WTC11 (cell line): Measurements from ENCODE around the gene CENPU. TPM values are rescaled to one million over a fixed set of nuclear protein-coding genes. Genes with fewer than 3 reads are reported as not detected.

ENCODE experiments used
- ATAC-seq: fragments of 200-7000 bp; cut with Tn5 transposase; 2 replicates; pipeline ENCODE4 v1.10.0; 2021; ENCODE audit warnings: mild to moderate bottlenecking, moderate library complexity
- CTCF ChIA-PET: fragments of 300-600 bp; sonication (Branson Sonifier 250); formaldehyde crosslinking; loops from one replicate; lab custom pipeline; 2021; ENCODE audit warnings: antibody characterized with exemption; lab: Charles Lee
- POLR2A ChIA-PET: fragments of 350-600 bp; sonication (Branson Sonifier 250); formaldehyde crosslinking; loops from one replicate; lab custom pipeline; 2021; ENCODE audit warnings: antibody characterized with exemption; lab: Charles Lee
- DNase-seq: peaks from one replicate; pipeline ENCODE4 v3.0.0; 2021; ENCODE audit warnings: low spot score
- H3K27ac Mint-ChIP-seq: 2 replicates; pipeline ENCODE4 v1.8.0; 2021; ENCODE audit warnings: mixed read lengths
- H3K27me3 Mint-ChIP-seq: 2 replicates; pipeline ENCODE4 v1.8.0; 2021; ENCODE audit warnings: low read depth, mild to moderate bottlenecking, moderate library complexity, mixed read lengths
- H3K36me3 Mint-ChIP-seq: 2 replicates; pipeline ENCODE4 v1.8.0; 2021; ENCODE audit warnings: mixed read lengths
- H3K4me1 Mint-ChIP-seq: 2 replicates; pipeline ENCODE4 v1.8.0; 2022; ENCODE audit warnings: mixed read lengths
- H3K4me3 Mint-ChIP-seq: 2 replicates; pipeline ENCODE4 v1.8.0; 2021; ENCODE audit warnings: mild to moderate bottlenecking, moderate library complexity, mixed read lengths
- H3K9me3 Mint-ChIP-seq: 2 replicates; pipeline ENCODE4 v1.8.0; 2021; ENCODE audit warnings: mixed read lengths
- CREM ChIP-seq: sonication (generic); formaldehyde crosslinking; IDR thresholded peaks from 2 replicates; pipeline ENCODE4 v1.8.1; 2022; ENCODE audit warnings: mild to moderate bottlenecking, missing genetic modification reagents, moderate library complexity
- EMX1 ChIP-seq: fragments of 250-450 bp; sonication (Bioruptor Pico); IDR thresholded peaks from 2 replicates; pipeline ENCODE4 v1.8.0; 2021; ENCODE audit warnings: mild to moderate bottlenecking
- ETV6 ChIP-seq: sonication (generic); formaldehyde crosslinking; IDR thresholded peaks from 2 replicates; pipeline ENCODE4 v1.8.1; 2022; ENCODE audit warnings: mild to moderate bottlenecking, missing genetic modification reagents
- GTF2I ChIP-seq: fragments of 250-450 bp; sonication (Bioruptor Pico); conservative IDR thresholded peaks from 2 replicates; pipeline ENCODE4 v1.4.0; 2021; ENCODE audit warnings: mild to moderate bottlenecking
- MYBL2 ChIP-seq: sonication (generic); formaldehyde crosslinking; IDR thresholded peaks from 2 replicates; pipeline ENCODE4 v1.8.1; 2023; ENCODE audit warnings: mild to moderate bottlenecking, moderate library complexity, missing genetic modification reagents
- RELA ChIP-seq: sonication (generic); formaldehyde crosslinking; IDR thresholded peaks from 2 replicates; pipeline ENCODE4 v1.8.1; 2022; ENCODE audit warnings: missing genetic modification reagents, mild to moderate bottlenecking, borderline replicate concordance
- SMAD4 ChIP-seq: sonication (generic); formaldehyde crosslinking; IDR thresholded peaks from 2 replicates; pipeline ENCODE4 v1.8.0; 2022; ENCODE audit warnings: mild to moderate bottlenecking, missing genetic modification reagents
- SP1 ChIP-seq: sonication (generic); formaldehyde crosslinking; conservative IDR thresholded peaks from 2 replicates; pipeline ENCODE4 v1.8.1; 2022; ENCODE audit warnings: missing genetic modification reagents
- TCF7 ChIP-seq: sonication (generic); formaldehyde crosslinking; IDR thresholded peaks from 2 replicates; pipeline ENCODE4 v1.8.0; 2022; ENCODE audit warnings: mild to moderate bottlenecking, low read depth, missing genetic modification reagents, moderate library complexity
- TEAD1 ChIP-seq: sonication (generic); formaldehyde crosslinking; IDR thresholded peaks from 2 replicates; pipeline ENCODE4 v1.8.0; 2022; ENCODE audit warnings: mild to moderate bottlenecking, missing genetic modification reagents
- ZNF121 ChIP-seq: sonication (generic); formaldehyde crosslinking; IDR thresholded peaks from 2 replicates; pipeline ENCODE4 v1.8.0; 2023; ENCODE audit warnings: missing genetic modification reagents
- ZNF423 ChIP-seq: fragments of 250-450 bp; sonication (Bioruptor Pico); IDR thresholded peaks from 2 replicates; pipeline ENCODE4 v2.1.2; 2022; ENCODE audit warnings: mild to moderate bottlenecking, moderate library complexity
- ZNF671 ChIP-seq: fragments of 250-450 bp; sonication (Bioruptor Pico); IDR thresholded peaks from 2 replicates; pipeline ENCODE4 v1.8.0; 2021; ENCODE audit warnings: mild to moderate bottlenecking
- total RNA-seq: library from RNA; stranded (reverse); gene quantifications from 3 replicates; pipeline ENCODE4 v1.2.3, GENCODE V29; 2021
- TF ChIP-seq, protein P1 (sequence below): sonication (generic); formaldehyde crosslinking; IDR thresholded peaks from 2 replicates; pipeline ENCODE4 v1.8.0; 2022; ENCODE audit warnings: mild to moderate bottlenecking, missing genetic modification reagents
- TF ChIP-seq, protein P2 (sequence below): sonication (generic); formaldehyde crosslinking; IDR thresholded peaks from 2 replicates; pipeline ENCODE4 v1.8.0; 2022; ENCODE audit warnings: mild to moderate bottlenecking, missing genetic modification reagents
- TF ChIP-seq, protein P3 (sequence below): sonication (generic); formaldehyde crosslinking; IDR thresholded peaks from 2 replicates; pipeline ENCODE4 v1.8.0; 2022; ENCODE audit warnings: mild to moderate bottlenecking, missing genetic modification reagents
- TF ChIP-seq, protein P4 (sequence below): sonication (generic); formaldehyde crosslinking; conservative IDR thresholded peaks from 2 replicates; pipeline ENCODE4 v1.8.1; 2023; ENCODE audit warnings: mild to moderate bottlenecking, low read depth, missing genetic modification reagents, moderate library complexity
- TF ChIP-seq, protein P5 (sequence below): sonication (generic); formaldehyde crosslinking; IDR thresholded peaks from 2 replicates; pipeline ENCODE4 v1.8.1; 2023; ENCODE audit warnings: mild to moderate bottlenecking, missing genetic modification reagents, borderline replicate concordance
- TF ChIP-seq, protein P6 (sequence below): sonication (generic); formaldehyde crosslinking; IDR thresholded peaks from 2 replicates; pipeline ENCODE4 v1.8.0; 2022; ENCODE audit warnings: mild to moderate bottlenecking, missing genetic modification reagents
- TF ChIP-seq, protein P7 (sequence below): fragments of 250-450 bp; sonication (Bioruptor Pico); IDR thresholded peaks from 2 replicates; pipeline ENCODE4 v1.9.0; 2021; ENCODE audit warnings: moderate library complexity, mild to moderate bottlenecking, inconsistent platforms, borderline replicate concordance

CENPU gene
- total RNA-seq, 1 experiment from 2014 or later = 60.5 TPM

DNA sequence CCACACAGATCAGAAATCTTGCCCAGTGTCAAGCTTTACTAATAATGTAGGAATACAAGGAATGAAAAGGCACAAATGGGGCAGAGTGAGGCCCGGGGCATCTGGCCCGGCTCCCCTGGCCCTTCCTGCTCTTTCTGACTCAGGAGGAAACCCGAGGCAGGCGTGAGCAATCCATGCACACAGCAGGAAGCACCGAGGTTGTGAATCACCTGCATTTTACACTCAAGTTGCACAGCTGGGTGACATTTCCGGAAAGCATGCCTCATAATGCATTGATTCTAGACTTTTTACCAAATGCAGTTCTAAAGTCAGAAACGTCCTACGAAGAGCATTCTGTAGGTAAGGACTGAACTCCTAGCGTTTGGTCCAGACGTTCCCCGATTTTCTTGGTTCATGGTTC lies 45.4 kb downstream of the CENPU start:
- Mint-ChIP-seq H3K9me3 (no peaks in the 10 kb centered on the region), H3K4me1 (peaks cover 16% of the 10 kb centered on the region), H3K36me3 (peaks cover 10% of the 10 kb centered on the region), H3K4me3 (peak overlapping the region; percentile 1; the same call in 1 of the 2 replicates), H3K27ac (peak overlapping the region; percentile 94), H3K27me3 (no peaks in the 10 kb centered on the region)
- ChIA-PET POLR2A (no interaction called here), CTCF (interaction anchor here (1.3 kb wide), 1 partner anchor 424 kb away, joined by 5 read pairs; no protein-coding TSS in a partner anchor)
- peak; percentile 38 for DNase-seq
- TF ChIP-seq ZNF671 (CRISPR knock-in tag) (no peak), RELA (CRISPR knock-in tag) (no peak), TEAD1 (peak; percentile 53; the same call in 1 of the 2 replicates), ZNF121 (CRISPR knock-in tag) (0 out of 2 replicates have a peak, but pooled peaks have one; percentile 38), TCF7 (CRISPR knock-in tag) (no peak), ETV6 (CRISPR knock-in tag) (peak; percentile 71; the same call in 1 of the 2 replicates)
- TF ChIP-seq, protein P1, sequence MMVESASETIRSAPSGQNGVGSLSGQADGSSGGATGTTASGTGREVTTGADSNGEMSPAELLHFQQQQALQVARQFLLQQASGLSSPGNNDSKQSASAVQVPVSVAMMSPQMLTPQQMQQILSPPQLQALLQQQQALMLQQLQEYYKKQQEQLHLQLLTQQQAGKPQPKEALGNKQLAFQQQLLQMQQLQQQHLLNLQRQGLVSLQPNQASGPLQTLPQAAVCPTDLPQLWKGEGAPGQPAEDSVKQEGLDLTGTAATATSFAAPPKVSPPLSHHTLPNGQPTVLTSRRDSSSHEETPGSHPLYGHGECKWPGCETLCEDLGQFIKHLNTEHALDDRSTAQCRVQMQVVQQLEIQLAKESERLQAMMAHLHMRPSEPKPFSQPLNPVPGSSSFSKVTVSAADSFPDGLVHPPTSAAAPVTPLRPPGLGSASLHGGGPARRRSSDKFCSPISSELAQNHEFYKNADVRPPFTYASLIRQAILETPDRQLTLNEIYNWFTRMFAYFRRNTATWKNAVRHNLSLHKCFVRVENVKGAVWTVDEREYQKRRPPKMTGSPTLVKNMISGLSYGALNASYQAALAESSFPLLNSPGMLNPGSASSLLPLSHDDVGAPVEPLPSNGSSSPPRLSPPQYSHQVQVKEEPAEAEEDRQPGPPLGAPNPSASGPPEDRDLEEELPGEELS (CRISPR knock-in tag) = peak; percentile 27; the same call in 1 of the 2 replicates
- peak; percentile 93 for ATAC-seq

DNA sequence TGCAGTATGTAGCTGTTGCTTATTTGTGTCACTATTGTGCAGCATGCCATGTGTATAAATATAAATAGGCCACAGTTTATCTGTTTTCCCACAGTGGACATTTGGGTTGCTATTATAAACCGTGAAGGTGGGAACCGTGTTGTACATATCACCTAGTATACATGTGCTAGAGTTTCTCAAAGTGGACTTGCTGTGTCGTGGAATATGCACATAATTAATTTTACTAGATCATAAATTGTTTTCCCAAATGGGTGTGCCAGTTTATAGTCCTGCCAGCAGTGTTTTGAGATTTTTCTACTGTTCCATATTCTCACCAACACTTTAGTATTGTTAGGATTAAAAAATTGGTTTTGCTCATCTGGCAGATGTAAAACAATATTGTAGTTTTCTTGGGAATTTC lies 45.9 kb downstream of the CENPU start:
- ChIA-PET POLR2A (no interaction called here), CTCF (interaction anchor here (1.3 kb wide), 1 partner anchor 424 kb away, joined by 5 read pairs; no protein-coding TSS in a partner anchor)
- no peak for ATAC-seq
- TF ChIP-seq SMAD4 (CRISPR knock-in tag) (no peak), CREM (CRISPR knock-in tag) (no peak)
- TF ChIP-seq, protein P2, sequence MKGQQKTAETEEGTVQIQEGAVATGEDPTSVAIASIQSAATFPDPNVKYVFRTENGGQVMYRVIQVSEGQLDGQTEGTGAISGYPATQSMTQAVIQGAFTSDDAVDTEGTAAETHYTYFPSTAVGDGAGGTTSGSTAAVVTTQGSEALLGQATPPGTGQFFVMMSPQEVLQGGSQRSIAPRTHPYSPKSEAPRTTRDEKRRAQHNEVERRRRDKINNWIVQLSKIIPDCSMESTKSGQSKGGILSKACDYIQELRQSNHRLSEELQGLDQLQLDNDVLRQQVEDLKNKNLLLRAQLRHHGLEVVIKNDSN (CRISPR knock-in tag) = no peak
- TF ChIP-seq, protein P3, sequence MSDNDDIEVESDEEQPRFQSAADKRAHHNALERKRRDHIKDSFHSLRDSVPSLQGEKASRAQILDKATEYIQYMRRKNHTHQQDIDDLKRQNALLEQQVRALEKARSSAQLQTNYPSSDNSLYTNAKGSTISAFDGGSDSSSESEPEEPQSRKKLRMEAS (CRISPR knock-in tag) = no peak
- H3K4me1 Mint-ChIP-seq = peaks cover 16% of the 10 kb centered on the region
- no peak for DNase-seq
- no peaks in the 10 kb centered on the region for H3K9me3 Mint-ChIP-seq
- H3K27ac Mint-ChIP-seq = peak overlapping the region; percentile 94
- H3K4me3 Mint-ChIP-seq = peak overlapping the region; percentile 1; the same call in 1 of the 2 replicates
- H3K36me3 Mint-ChIP-seq = peaks cover 8% of the 10 kb centered on the region; the same call in 1 of the 2 replicates
- no peaks in the 10 kb centered on the region for H3K27me3 Mint-ChIP-seq

DNA sequence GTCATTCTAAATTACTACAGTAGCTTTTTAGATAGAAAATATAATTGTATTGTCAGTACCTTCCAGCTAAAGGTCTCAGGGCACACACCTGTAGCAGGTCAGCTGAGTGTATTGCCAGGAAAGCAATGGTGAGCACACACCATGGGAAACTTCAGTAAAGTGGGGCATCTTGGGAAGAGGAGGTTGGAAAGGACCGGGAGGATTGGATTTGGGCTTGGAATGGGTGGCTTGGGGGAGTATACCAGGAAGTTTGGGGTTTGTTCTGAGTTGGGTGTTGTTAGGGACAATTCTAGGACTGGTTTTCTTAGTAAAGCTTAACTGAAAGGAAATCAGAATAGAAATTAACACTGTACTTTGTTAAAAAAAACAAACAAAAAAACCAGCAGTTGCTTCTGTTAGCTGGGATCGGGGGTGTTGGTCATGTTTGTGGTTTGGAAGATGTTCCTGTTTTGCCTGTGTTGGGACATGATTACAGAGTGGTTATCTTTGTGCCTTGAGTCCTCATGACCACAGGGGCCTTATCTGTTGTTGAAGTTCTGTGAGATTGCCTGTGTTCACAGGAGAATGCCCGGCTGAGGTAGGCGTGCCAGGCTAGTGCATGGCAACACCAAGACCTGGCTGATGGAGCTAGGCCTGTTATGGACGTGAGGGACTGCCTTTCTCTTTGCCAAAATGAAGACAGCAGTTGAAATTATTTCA lies 49.3 kb downstream of the CENPU start:
- Mint-ChIP-seq H3K27ac (peak overlapping the region; percentile 17), H3K9me3 (peaks cover 3% of the 10 kb centered on the region), H3K4me1 (peaks cover 16% of the 10 kb centered on the region), H3K4me3 (no peak overlapping the region), H3K36me3 (peaks cover 8% of the 10 kb centered on the region), H3K27me3 (no peaks in the 10 kb centered on the region)
- no peak for DNase-seq
- no peak for ATAC-seq
- POLR2A ChIA-PET = interaction anchor here (0.7 kb wide), 1 partner anchor 453 kb away, joined by 3 read pairs; no protein-coding TSS in a partner anchor
- CTCF ChIA-PET = no interaction called here
- TF ChIP-seq ZNF423 (CRISPR knock-in tag) = no peak
- TF ChIP-seq, protein P4, sequence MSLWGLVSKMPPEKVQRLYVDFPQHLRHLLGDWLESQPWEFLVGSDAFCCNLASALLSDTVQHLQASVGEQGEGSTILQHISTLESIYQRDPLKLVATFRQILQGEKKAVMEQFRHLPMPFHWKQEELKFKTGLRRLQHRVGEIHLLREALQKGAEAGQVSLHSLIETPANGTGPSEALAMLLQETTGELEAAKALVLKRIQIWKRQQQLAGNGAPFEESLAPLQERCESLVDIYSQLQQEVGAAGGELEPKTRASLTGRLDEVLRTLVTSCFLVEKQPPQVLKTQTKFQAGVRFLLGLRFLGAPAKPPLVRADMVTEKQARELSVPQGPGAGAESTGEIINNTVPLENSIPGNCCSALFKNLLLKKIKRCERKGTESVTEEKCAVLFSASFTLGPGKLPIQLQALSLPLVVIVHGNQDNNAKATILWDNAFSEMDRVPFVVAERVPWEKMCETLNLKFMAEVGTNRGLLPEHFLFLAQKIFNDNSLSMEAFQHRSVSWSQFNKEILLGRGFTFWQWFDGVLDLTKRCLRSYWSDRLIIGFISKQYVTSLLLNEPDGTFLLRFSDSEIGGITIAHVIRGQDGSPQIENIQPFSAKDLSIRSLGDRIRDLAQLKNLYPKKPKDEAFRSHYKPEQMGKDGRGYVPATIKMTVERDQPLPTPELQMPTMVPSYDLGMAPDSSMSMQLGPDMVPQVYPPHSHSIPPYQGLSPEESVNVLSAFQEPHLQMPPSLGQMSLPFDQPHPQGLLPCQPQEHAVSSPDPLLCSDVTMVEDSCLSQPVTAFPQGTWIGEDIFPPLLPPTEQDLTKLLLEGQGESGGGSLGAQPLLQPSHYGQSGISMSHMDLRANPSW (CRISPR knock-in tag) = no peak
- TF ChIP-seq, protein P5, sequence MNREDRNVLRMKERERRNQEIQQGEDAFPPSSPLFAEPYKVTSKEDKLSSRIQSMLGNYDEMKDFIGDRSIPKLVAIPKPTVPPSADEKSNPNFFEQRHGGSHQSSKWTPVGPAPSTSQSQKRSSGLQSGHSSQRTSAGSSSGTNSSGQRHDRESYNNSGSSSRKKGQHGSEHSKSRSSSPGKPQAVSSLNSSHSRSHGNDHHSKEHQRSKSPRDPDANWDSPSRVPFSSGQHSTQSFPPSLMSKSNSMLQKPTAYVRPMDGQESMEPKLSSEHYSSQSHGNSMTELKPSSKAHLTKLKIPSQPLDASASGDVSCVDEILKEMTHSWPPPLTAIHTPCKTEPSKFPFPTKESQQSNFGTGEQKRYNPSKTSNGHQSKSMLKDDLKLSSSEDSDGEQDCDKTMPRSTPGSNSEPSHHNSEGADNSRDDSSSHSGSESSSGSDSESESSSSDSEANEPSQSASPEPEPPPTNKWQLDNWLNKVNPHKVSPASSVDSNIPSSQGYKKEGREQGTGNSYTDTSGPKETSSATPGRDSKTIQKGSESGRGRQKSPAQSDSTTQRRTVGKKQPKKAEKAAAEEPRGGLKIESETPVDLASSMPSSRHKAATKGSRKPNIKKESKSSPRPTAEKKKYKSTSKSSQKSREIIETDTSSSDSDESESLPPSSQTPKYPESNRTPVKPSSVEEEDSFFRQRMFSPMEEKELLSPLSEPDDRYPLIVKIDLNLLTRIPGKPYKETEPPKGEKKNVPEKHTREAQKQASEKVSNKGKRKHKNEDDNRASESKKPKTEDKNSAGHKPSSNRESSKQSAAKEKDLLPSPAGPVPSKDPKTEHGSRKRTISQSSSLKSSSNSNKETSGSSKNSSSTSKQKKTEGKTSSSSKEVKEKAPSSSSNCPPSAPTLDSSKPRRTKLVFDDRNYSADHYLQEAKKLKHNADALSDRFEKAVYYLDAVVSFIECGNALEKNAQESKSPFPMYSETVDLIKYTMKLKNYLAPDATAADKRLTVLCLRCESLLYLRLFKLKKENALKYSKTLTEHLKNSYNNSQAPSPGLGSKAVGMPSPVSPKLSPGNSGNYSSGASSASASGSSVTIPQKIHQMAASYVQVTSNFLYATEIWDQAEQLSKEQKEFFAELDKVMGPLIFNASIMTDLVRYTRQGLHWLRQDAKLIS = no peak
- TF ChIP-seq, protein P6, sequence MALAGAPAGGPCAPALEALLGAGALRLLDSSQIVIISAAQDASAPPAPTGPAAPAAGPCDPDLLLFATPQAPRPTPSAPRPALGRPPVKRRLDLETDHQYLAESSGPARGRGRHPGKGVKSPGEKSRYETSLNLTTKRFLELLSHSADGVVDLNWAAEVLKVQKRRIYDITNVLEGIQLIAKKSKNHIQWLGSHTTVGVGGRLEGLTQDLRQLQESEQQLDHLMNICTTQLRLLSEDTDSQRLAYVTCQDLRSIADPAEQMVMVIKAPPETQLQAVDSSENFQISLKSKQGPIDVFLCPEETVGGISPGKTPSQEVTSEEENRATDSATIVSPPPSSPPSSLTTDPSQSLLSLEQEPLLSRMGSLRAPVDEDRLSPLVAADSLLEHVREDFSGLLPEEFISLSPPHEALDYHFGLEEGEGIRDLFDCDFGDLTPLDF (CRISPR knock-in tag) = no peak
- TF ChIP-seq GTF2I (CRISPR knock-in tag) = no peak
- TF ChIP-seq EMX1 (CRISPR knock-in tag) = no peak
- no peak for TF ChIP-seq SP1 (CRISPR knock-in tag)
- TF ChIP-seq, protein P7, sequence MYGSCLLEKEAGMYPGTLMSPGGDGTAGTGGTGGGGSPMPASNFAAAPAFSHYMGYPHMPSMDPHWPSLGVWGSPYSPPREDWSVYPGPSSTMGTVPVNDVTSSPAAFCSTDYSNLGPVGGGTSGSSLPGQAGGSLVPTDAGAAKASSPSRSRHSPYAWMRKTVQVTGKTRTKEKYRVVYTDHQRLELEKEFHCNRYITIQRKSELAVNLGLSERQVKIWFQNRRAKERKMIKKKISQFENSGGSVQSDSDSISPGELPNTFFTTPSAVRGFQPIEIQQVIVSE (CRISPR knock-in tag) = no peak
- no peak for TF ChIP-seq MYBL2 (CRISPR knock-in tag)
